HepG2 (cell line): ENCODE measurements around the gene OVOL2. TPM values are rescaled to one million over a fixed set of nuclear protein-coding genes. Genes with fewer than 3 reads are reported as not detected.
A peak's percentile ranks its signal among the peaks of the same experiment; 100 is the strongest.

ENCODE experiments used
- CREB1 ChIP-seq, 2 experiments: fragments of 450-650 bp in 1 of 2; IDR thresholded peaks; 2 replicates each; pipeline ENCODE4 v1.6.1; 2016 to 2017; ENCODE audit warnings: control low read depth in 1 of 2, mild to moderate bottlenecking in 1 of 2, missing compliant biosample characterization in 1 of 2, missing genetic modification characterization in 1 of 2
- FOXA3 ChIP-seq: IDR thresholded peaks from 2 replicates; pipeline ENCODE4 v1.6.1; 2016; ENCODE audit warnings: missing genetic modification reagents, missing compliant biosample characterization
- GATAD1 ChIP-seq: IDR thresholded peaks from 2 replicates; pipeline ENCODE4 v1.6.1; 2016; ENCODE audit warnings: missing genetic modification reagents, missing compliant biosample characterization
- GZF1 ChIP-seq: sonication (generic); formaldehyde crosslinking; IDR thresholded peaks from 2 replicates; pipeline ENCODE4 v1.5.1; 2020; ENCODE audit warnings: mild to moderate bottlenecking, missing genetic modification reagents
- HIC2 ChIP-seq: sonication (generic); formaldehyde crosslinking; IDR thresholded peaks from 2 replicates; pipeline ENCODE4 v1.9.0; 2022; ENCODE audit warnings: low read depth, missing genetic modification reagents
- HNRNPLL ChIP-seq: fragments of 200-400 bp; formaldehyde crosslinking; IDR thresholded peaks from 2 replicates; pipeline ENCODE4 v1.6.1; 2017; ENCODE audit warnings: mild to moderate bottlenecking, low read depth, low read length; ENCODE audit not compliant: poor library complexity, severe bottlenecking
- IKZF1 ChIP-seq: fragments of 450-650 bp; IDR thresholded peaks from 2 replicates; pipeline ENCODE4 v1.7.1; 2016
- NRL ChIP-seq: sonication (generic); formaldehyde crosslinking; IDR thresholded peaks from 2 replicates; pipeline ENCODE4 v1.5.0; 2020; ENCODE audit warnings: missing genetic modification reagents, mild to moderate bottlenecking, moderate library complexity, borderline replicate concordance
- SIN3B ChIP-seq: fragments of 150-350 bp; IDR thresholded peaks from 2 replicates; pipeline ENCODE4 v1.6.1; 2014; ENCODE audit warnings: low read length
- SRSF4 ChIP-seq: fragments of 200-400 bp; formaldehyde crosslinking; IDR thresholded peaks from one replicate; pipeline ENCODE4 v1.6.1; 2018; ENCODE audit warnings: mild to moderate bottlenecking, low read depth, low read length, moderate library complexity; ENCODE audit not compliant: poor library complexity, severe bottlenecking
- SYNCRIP ChIP-seq: fragments of 200-400 bp; formaldehyde crosslinking; IDR thresholded peaks from 2 replicates; pipeline ENCODE4 v1.6.1; 2018; ENCODE audit warnings: mild to moderate bottlenecking, low read depth, low read length; ENCODE audit not compliant: insufficient read depth
- TGIF2 ChIP-seq: IDR thresholded peaks from 2 replicates; pipeline ENCODE4 v1.6.1; 2016; ENCODE audit warnings: control low read depth, missing compliant biosample characterization
- ZBTB37 ChIP-seq: sonication (generic); formaldehyde crosslinking; IDR thresholded peaks from 2 replicates; pipeline ENCODE4 v1.4.0; 2020; ENCODE audit warnings: mild to moderate bottlenecking, missing genetic modification reagents
- ZNF547 ChIP-seq: sonication (generic); formaldehyde crosslinking; IDR thresholded peaks from 2 replicates; pipeline ENCODE4 v1.5.1; 2020; ENCODE audit warnings: mild to moderate bottlenecking, missing genetic modification reagents
- ZNF564 ChIP-seq: sonication (generic); formaldehyde crosslinking; IDR thresholded peaks from 2 replicates; pipeline ENCODE4 v1.8.1; 2023; ENCODE audit warnings: mild to moderate bottlenecking, missing genetic modification reagents
- ZNF784 ChIP-seq: sonication (generic); formaldehyde crosslinking; IDR thresholded peaks from 2 replicates; pipeline ENCODE4 v1.5.1; 2020; ENCODE audit warnings: missing genetic modification reagents, mild to moderate bottlenecking, borderline replicate concordance
- ZNF891 ChIP-seq: sonication (generic); formaldehyde crosslinking; IDR thresholded peaks from 2 replicates; pipeline ENCODE4 v1.5.0; 2020; ENCODE audit warnings: mild to moderate bottlenecking, missing genetic modification reagents
- ZSCAN21 ChIP-seq: sonication (generic); formaldehyde crosslinking; IDR thresholded peaks from 2 replicates; pipeline ENCODE4 v1.8.0; 2022; ENCODE audit warnings: mild to moderate bottlenecking, missing genetic modification reagents, moderate library complexity, borderline replicate concordance
- polyA plus RNA-seq, 8 experiments: library from polyadenylated mRNA; depleted of rRNA in 3 of 8; stranded (reverse) in 7 of 8; unstranded in 1 of 8; fragments of >200 nt; fragmentation: Illumina TruSeq in 4 of 8; extraction: Trizol in 4 of 8; gene quantifications; 2 replicates each; pipeline versions ENCODE4 v1.2.1 to v1.2.3, GENCODE V29; 2011 to 2016; ENCODE audit warnings: low read depth in 4 of 8, missing spikeins in 1 of 8, mixed read lengths in 1 of 8; ENCODE audit not compliant: insufficient read depth in 1 of 8
- total RNA-seq, 5 experiments: library from RNA; depleted of rRNA; stranded (reverse); fragments of >200 nt; fragmentation: Illumina TruSeq; extraction: Trizol; gene quantifications; 2 replicates each; pipeline ENCODE4 v1.2.3, GENCODE V29; 2016; ENCODE audit warnings: low read depth in 1 of 5
- TF ChIP-seq, protein P1 (sequence below): sonication (generic); formaldehyde crosslinking; IDR thresholded peaks from 2 replicates; pipeline ENCODE4 v1.4.0; 2020; ENCODE audit warnings: missing genetic modification reagents
- TF ChIP-seq, protein P2 (sequence below): sonication (generic); formaldehyde crosslinking; IDR thresholded peaks from 2 replicates; pipeline ENCODE4 v1.4.0; 2020; ENCODE audit warnings: missing genetic modification reagents

OVOL2 gene
- total and polyA plus RNA-seq, 2 of the 13 experiments (the other 11 are each of a cell fraction or from before 2014, with no cell fraction given), result 0.20 to 0.31 TPM

DNA sequence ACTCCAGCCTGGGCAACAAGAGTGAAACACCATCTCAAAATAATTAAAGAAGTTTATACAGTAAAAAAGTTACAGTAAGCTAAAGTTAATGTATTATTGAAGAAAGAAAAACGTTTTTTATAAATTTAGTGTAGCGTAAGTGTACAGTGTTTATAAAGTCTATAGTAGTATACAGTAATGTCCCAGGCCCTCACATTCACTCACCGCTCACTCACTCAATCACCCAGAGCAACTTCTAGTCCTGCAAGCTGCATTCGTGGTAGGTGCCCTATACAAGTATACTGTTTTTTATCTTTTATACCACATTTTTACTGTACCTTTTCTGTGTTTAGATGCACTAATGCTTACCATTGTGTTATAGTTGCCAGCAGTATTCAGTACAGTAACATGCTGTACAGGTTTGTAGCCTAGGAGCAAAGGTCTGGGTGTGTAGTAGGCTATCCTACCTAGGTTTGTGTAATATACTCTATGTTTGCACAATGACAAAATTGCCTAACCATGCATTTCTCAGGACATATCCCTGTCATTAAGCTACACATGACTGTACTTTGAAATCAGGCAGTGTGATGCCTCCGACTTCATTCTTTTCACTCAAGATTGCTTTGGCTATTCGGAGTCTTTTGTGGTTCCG lies 72.2 kb downstream of the OVOL2 start (continued):
- TF ChIP-seq FOXA3 (CRISPR knock-in tag) (peak; percentile 98), CREB1 (IDR thresholded peaks at IDR 0.05) (peak; percentile 73), CREB1 (CRISPR knock-in tag; IDR thresholded peaks at IDR 0.05) (peak; percentile 73), ZNF547 (CRISPR knock-in tag) (no peak), IKZF1 (no peak), ZNF784 (CRISPR knock-in tag) (no peak), ZBTB37 (CRISPR knock-in tag) (no peak), ZNF891 (CRISPR knock-in tag) (no peak), SYNCRIP (no peak), SRSF4 (no peak), TGIF2 (CRISPR knock-in tag) (peak; percentile 95), HNRNPLL (no peak), ZSCAN21 (0 out of 2 replicates have a peak, but pooled peaks have one; percentile 54), HIC2 (CRISPR knock-in tag) (0 out of 2 replicates have a peak, but pooled peaks have one; percentile 21), GATAD1 (CRISPR knock-in tag) (peak; percentile 78), ZNF564 (CRISPR knock-in tag) (no peak), SIN3B (0 out of 2 replicates have a peak, but pooled peaks have one; percentile 52), GZF1 (CRISPR knock-in tag) (no peak), NRL (CRISPR knock-in tag) (no peak)
- TF ChIP-seq, protein P1, sequence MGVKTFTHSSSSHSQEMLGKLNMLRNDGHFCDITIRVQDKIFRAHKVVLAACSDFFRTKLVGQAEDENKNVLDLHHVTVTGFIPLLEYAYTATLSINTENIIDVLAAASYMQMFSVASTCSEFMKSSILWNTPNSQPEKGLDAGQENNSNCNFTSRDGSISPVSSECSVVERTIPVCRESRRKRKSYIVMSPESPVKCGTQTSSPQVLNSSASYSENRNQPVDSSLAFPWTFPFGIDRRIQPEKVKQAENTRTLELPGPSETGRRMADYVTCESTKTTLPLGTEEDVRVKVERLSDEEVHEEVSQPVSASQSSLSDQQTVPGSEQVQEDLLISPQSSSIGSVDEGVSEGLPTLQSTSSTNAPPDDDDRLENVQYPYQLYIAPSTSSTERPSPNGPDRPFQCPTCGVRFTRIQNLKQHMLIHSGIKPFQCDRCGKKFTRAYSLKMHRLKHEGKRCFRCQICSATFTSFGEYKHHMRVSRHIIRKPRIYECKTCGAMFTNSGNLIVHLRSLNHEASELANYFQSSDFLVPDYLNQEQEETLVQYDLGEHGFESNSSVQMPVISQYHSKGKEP (CRISPR knock-in tag), result peak; percentile 77; the same call in 1 of the 2 replicates
- TF ChIP-seq, protein P2, sequence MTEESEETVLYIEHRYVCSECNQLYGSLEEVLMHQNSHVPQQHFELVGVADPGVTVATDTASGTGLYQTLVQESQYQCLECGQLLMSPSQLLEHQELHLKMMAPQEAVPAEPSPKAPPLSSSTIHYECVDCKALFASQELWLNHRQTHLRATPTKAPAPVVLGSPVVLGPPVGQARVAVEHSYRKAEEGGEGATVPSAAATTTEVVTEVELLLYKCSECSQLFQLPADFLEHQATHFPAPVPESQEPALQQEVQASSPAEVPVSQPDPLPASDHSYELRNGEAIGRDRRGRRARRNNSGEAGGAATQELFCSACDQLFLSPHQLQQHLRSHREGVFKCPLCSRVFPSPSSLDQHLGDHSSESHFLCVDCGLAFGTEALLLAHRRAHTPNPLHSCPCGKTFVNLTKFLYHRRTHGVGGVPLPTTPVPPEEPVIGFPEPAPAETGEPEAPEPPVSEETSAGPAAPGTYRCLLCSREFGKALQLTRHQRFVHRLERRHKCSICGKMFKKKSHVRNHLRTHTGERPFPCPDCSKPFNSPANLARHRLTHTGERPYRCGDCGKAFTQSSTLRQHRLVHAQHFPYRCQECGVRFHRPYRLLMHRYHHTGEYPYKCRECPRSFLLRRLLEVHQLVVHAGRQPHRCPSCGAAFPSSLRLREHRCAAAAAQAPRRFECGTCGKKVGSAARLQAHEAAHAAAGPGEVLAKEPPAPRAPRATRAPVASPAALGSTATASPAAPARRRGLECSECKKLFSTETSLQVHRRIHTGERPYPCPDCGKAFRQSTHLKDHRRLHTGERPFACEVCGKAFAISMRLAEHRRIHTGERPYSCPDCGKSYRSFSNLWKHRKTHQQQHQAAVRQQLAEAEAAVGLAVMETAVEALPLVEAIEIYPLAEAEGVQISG (CRISPR knock-in tag), result peak; percentile 66; the same call in 1 of the 2 replicates
